Epithelial cell of proximal tubule (primary cell): ENCODE data around the gene NPPA. TPM values are rescaled to one million over a fixed set of nuclear protein-coding genes. Genes with fewer than 3 reads are reported as not detected.

Source experiments
- DNase-seq: peaks from one replicate; pipeline ENCODE4 v3.0.0-alpha.2; 2011; ENCODE audit warnings: low read depth
- H3K4me3 ChIP-seq: 2 replicates; pipeline ENCODE4 v1.5.1; 2011; ENCODE audit warnings: low read depth, mild to moderate bottlenecking, low read length
- total RNA-seq: library from RNA; depleted of rRNA; stranded (reverse); fragments of >200 nt; gene quantifications from 2 replicates; pipeline ENCODE4 v1.2.3, GENCODE V29; 2015
- TF ChIP-seq, protein P1 (sequence below): conservative IDR thresholded peaks from 2 replicates; pipeline ENCODE4 v1.5.1; 2012; ENCODE audit warnings: low read depth, mild to moderate bottlenecking, low read length

The NPPA gene
- total RNA-seq, 1 donor from 2014 or later, result not detected

DNA sequence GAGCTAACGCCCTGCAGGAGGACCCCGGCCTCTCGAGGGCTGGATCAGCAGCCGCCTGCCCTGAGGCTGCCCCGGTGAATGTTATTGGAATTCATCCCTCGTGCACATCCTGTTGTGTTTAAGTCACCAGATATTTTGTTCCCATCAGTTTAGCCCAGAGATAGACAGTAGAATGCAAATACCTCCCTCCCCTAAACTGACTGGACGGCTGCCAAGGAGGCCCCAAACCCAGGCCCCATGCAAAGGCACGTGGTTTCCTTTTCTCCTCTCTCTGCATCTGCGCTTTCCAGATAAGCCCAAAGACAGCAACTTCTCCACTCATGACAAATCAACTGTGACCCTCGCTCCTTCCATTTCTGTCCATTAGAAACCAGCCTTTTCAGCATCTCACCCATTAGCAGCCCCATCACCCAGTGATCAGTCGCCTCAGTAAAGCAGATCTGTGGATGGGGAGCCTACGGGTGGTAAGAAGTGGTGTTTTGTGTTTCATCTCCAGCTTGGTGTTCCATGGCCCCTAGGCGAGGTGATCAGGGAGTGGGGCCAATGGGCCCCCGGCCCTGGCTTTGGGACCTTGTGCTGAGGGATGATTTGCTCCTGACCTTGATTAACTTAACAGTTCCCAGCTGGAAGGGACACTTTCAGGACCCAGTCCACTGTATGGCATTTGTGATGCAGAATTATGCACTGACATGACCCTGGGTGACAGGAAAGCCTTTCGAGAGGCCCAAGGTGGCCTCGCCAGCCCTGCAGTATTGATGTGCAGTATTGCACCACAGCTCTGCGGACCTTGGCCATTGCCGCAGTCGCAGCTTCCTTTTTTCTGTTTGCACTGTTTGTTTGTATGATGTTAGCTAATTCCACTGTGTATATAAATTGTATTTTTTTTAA lies 5.2 kb downstream of the NPPA start:
- DNase-seq, result no peak
- TF ChIP-seq, protein P1, sequence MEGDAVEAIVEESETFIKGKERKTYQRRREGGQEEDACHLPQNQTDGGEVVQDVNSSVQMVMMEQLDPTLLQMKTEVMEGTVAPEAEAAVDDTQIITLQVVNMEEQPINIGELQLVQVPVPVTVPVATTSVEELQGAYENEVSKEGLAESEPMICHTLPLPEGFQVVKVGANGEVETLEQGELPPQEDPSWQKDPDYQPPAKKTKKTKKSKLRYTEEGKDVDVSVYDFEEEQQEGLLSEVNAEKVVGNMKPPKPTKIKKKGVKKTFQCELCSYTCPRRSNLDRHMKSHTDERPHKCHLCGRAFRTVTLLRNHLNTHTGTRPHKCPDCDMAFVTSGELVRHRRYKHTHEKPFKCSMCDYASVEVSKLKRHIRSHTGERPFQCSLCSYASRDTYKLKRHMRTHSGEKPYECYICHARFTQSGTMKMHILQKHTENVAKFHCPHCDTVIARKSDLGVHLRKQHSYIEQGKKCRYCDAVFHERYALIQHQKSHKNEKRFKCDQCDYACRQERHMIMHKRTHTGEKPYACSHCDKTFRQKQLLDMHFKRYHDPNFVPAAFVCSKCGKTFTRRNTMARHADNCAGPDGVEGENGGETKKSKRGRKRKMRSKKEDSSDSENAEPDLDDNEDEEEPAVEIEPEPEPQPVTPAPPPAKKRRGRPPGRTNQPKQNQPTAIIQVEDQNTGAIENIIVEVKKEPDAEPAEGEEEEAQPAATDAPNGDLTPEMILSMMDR, result no peak
- no peak overlapping the region for H3K4me3 ChIP-seq

DNA sequence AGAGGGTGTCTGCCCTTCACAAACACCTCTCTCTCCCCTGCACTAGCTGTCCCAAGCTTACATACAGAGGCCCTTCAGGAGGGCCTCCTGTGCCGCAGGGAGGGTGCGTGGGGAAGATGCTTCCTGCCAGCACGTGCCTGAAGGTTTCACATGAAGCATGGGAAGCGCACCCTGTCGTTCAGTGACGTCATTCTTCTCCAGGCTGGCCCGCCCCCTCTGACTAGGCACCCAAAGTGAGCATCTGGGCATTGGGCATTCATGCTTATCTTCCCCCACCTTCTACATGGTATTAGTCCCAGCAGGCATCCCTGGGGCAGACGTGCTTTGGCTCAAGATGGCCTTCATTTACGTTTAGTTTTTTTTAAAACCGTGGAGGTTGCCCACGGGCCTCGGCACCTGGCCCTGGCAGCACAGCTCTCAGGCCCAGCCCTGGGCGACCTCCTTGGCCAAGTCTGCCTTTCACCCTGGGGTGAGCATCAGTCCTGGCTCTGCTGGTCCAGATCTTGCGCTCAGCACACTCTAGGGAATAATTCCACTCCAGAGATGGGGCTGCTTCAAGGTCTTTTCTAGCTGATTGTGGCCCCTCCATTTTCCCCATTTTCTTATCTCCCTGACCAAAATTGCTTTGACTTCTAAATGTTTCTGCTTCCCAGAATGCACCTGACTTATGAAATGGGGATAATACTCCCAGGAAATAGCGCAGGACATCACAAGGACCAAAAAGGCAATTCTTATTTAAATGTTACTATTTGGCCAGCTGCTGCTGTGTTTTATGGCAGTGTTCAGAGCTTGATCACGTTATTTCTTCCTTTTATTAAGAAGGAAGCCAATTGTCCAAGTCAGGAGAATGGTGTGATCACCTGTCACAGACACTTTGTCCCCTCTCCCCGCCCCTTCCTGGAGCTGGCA lies 6.1 kb downstream of the NPPA start:
- DNase-seq, result no peak
- TF ChIP-seq, protein P1, result no peak
- H3K4me3 ChIP-seq, result no peak overlapping the region

DNA sequence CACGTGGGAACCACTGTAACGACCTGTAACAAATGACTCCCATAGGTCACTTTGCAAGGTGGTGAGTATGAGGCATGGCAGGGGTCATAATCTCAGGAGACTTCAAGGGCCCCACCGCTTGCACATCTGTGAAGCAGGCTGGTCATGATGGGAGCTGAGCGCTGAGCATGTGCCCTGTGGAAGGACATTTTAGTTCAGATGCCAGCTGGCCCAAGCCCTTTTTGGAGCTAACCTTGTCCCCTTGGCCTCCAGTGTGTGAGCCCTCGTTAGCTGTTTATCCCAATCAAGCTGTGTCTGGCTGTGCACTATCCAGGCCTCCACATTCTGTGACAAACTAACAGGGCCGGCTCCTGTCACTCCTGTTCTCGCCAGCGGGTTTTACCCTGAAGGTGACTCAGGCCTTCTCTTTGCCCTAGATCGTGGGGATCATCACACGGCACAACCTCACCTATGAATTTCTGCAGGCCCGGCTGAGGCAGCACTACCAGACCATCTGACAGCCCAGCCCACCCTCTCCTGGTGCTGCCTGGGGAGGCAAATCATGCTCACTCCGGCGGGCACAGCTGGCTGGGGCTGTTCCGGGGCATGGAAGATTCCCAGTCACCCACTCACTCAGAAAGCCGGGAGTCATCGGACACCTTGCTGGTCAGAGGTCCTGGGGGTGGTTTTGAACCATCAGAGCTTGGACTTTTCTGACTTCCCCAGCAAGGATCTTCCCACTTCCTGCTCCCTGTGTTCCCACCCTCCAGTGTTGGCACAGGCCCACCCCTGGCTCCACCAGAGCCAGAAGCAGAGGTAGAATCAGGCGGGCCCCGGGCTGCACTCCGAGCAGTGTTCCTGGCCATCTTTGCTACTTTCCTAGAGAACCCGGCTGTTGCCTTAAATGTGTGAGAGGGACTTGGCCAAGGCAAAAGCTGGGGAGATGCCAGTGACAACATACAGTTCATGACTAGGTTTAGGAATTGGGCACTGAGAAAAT lies 7.6 kb downstream of the NPPA start:
- TF ChIP-seq, protein P1, result no peak
- H3K4me3 ChIP-seq, result no peak overlapping the region
- no peak for DNase-seq

DNA sequence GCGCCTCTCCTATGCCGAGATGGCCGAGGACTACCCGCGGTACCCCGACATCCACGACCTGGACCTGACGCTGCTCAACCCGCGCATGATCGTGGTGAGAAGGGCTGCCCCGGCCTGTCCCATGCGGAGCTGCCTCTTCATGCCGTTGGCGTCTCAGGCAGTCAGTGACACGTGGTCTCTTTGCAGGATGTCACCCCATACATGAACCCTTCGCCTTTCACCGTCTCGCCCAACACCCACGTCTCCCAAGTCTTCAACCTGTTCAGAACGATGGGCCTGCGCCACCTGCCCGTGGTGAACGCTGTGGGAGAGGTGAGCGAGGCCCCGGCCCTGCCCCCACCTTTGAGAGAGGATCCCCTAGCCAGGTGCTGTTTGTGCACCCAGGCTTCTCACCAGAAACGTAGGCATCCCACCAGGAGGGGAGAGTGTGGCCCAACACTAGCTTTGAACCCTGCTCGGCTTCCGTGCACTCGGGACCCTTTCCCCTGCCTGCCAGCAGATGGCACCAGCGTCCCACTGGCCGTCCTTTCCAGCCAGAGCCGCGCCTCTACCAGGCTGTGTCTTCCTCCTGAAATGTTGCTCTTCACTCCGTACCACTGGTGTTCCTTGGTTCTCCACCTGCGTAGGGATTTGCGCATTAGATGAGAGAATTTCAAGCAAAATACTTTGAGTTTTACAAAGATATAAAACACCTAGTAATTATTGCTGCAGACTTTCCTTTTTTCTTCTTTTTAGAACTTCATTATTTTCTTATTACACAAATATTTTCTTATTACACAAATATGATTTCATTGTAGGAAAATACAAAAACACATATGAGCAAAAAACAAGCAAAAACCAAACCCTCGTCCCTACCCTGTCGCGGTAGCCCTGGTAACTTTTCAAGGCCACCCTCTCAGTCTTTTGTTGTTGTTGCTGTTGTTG lies 9.0 kb downstream of the NPPA start:
- H3K4me3 ChIP-seq, result no peak overlapping the region
- TF ChIP-seq, protein P1, result peak; percentile 99
- DNase-seq, result no peak

DNA sequence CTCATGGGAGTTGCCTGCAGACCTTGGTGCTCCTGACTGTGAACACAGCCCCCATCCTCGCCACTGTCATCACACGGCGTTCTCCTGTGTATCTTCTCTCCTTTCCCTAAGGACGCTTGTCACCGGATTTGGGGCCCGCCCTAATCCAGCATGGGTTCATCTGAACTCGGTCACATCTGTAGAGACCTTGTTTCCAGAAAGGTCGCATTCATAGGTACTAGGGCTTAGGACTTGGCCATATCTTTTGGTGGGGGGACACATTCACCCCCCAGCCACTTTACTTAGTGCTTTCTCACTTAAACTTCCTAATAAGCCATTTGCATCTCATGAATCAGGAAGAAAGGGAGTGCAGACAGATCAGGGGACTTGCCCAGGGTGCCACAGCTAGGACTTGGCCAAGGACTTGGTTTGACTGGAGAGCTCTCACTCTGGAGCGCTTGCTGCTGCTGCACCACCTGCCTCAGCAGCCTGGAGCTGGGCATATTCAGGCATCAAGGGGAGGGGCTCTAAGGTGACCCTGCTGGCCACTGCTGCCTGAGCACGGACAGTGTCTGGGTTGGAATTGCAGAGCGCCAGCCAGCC lies 9.7 kb downstream of the NPPA start:
- H3K4me3 ChIP-seq, result no peak overlapping the region
- DNase-seq, result no peak
- TF ChIP-seq, protein P1, result no peak
